Thyroid gland (tissue), 4 donors: ENCODE results near the gene RGPD3.
"Not testable (repeated sequence)": the region's sequence is repeated elsewhere in the genome, so short reads cannot be mapped to it uniquely, and the experiment has no call there.

Experiments used
- POLR2A ChIP-seq, 2 donors: fragments of 450-650 bp; IDR thresholded peaks; one replicate each; pipeline ENCODE4 v1.6.1; 2017; ENCODE audit warnings: antibody characterized with exemption in 2 of 2, mild to moderate bottlenecking in 2 of 2, moderate library complexity in 1 of 2
- TF ChIP-seq, protein P1 (sequence below), 6 experiments: fragments of 200-600 bp in 3 of 6; fragments of 450-650 bp in 3 of 6; sonication (generic) in 3 of 6; IDR thresholded peaks; one replicate each; pipeline ENCODE4 v1.5.1; 2016 to 2019; ENCODE audit warnings: antibody characterized with exemption in 6 of 6, mild to moderate bottlenecking in 2 of 6, inconsistent platforms in 1 of 6, moderate library complexity in 1 of 6

GRCh38 chr2:106486551-106487385 lies 18.6 kb upstream of the RGPD3 start, which contains the start of gene CD8B2:
- TF ChIP-seq, protein P1, sequence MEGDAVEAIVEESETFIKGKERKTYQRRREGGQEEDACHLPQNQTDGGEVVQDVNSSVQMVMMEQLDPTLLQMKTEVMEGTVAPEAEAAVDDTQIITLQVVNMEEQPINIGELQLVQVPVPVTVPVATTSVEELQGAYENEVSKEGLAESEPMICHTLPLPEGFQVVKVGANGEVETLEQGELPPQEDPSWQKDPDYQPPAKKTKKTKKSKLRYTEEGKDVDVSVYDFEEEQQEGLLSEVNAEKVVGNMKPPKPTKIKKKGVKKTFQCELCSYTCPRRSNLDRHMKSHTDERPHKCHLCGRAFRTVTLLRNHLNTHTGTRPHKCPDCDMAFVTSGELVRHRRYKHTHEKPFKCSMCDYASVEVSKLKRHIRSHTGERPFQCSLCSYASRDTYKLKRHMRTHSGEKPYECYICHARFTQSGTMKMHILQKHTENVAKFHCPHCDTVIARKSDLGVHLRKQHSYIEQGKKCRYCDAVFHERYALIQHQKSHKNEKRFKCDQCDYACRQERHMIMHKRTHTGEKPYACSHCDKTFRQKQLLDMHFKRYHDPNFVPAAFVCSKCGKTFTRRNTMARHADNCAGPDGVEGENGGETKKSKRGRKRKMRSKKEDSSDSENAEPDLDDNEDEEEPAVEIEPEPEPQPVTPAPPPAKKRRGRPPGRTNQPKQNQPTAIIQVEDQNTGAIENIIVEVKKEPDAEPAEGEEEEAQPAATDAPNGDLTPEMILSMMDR (IDR thresholded peaks at IDR 0.05) = not testable (repeated sequence)
- TF ChIP-seq POLR2A (IDR thresholded peaks at IDR 0.05) = not testable (repeated sequence)
